ENCODE results near the gene CTSH.

Gene CTSH

GRCh38 chr15:78937132-78937739 lies 7.6 kb downstream of the CTSH start:
- Histone ChIP-seq H3K9ac (ENCODE audit: low read depth, low read length) (no peak overlapping the region), H3K36me3 (ENCODE audit: insufficient read depth, low read length) (no peaks in the 10 kb centered on the region), H3K4me1 (ENCODE audit: insufficient read depth, low read length) (no peaks in the 10 kb centered on the region), H3K27me3 (ENCODE audit: insufficient read depth, low read length) (no peaks in the 10 kb centered on the region), H3K27ac (ENCODE audit: low read depth, low read length) (no peak overlapping the region), H3K9me3 (ENCODE audit: insufficient read depth, low read depth, low read length) (no peaks in the 10 kb centered on the region), H3K4me3 (ENCODE audit: low read length) (no peak overlapping the region)
- WGBS = 85% methylated on average over 14 of the region's 14 CpGs

- no peak overlapping the region for H3K9ac ChIP-seq (ENCODE audit: low read depth, low read length)
- H3K27ac ChIP-seq (ENCODE audit: low read depth, low read length) = no peak overlapping the region
- H3K4me1 ChIP-seq (ENCODE audit: insufficient read depth, low read length) = no peaks in the 10 kb centered on the region
- H3K27me3 ChIP-seq (ENCODE audit: insufficient read depth, low read length) = no peaks in the 10 kb centered on the region
- H3K9me3 ChIP-seq (ENCODE audit: insufficient read depth, low read depth, low read length) = no peaks in the 10 kb centered on the region
- no peaks in the 10 kb centered on the region for H3K36me3 ChIP-seq (ENCODE audit: insufficient read depth, low read length)
- H3K4me3 ChIP-seq (ENCODE audit: low read length) = no peak overlapping the region
- 83% methylated on average over 5 of the region's 5 CpGs for WGBS
These were observed 10.2 kb downstream of the CTSH start for GRCh38 chr15:78934655-78935023.

DNA sequence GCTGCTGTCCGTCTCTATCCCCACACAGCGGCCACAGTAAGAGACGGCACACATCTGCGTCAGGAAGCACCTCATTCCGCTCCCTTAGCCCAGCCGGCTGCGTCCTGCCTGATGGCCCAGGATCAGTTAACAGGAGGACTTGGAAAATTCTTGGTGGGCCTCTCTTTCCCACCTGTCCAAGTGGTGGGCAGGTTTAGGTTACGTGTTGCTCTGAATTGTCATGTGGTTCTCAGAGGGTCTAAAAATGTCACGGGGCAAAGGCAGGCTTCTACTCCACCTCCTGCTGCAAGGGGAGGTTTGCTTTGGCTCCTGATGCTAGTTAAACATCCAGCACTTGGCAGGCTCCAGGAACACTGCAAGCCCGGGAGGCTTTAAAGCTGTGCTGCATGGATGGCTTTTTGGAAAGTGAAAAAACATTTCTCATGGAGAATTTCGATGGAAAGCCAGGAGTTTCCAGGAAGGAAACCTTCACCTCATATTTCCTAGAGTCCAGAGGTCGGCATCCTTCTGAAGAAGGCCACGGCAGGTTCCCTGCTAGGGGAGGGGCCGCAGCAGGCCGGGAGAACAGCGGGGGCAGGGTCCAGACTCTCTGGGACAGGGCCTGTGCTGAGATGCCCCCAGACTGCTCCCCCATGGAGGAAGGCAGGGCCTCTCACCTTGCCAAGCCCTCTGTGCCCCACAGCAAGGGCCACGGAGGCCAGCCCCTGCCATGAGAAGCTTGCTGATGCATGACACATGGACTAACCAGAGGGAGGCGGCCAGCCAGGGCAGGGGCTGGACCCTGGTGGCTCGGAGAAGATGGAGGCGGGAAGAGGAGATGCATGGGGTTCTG lies 10.8 kb downstream of the CTSH start:
- Histone ChIP-seq H3K9me3 (ENCODE audit: insufficient read depth, low read depth, low read length) (no peaks in the 10 kb centered on the region), H3K4me1 (ENCODE audit: insufficient read depth, low read length) (no peaks in the 10 kb centered on the region), H3K36me3 (ENCODE audit: insufficient read depth, low read length) (no peaks in the 10 kb centered on the region), H3K4me3 (ENCODE audit: low read length) (no peak overlapping the region), H3K27me3 (ENCODE audit: insufficient read depth, low read length) (no peaks in the 10 kb centered on the region), H3K27ac (ENCODE audit: low read depth, low read length) (no peak overlapping the region), H3K9ac (ENCODE audit: low read depth, low read length) (no peak overlapping the region)
- 91% methylated on average over 20 of the region's 20 CpGs for WGBS

- Histone ChIP-seq H3K4me3 (ENCODE audit: low read length) (no peak overlapping the region), H3K27me3 (ENCODE audit: insufficient read depth, low read length) (no peaks in the 10 kb centered on the region), H3K36me3 (ENCODE audit: insufficient read depth, low read length) (no peaks in the 10 kb centered on the region), H3K4me1 (ENCODE audit: insufficient read depth, low read length) (no peaks in the 10 kb centered on the region), H3K9me3 (ENCODE audit: insufficient read depth, low read depth, low read length) (no peaks in the 10 kb centered on the region), H3K9ac (ENCODE audit: low read depth, low read length) (no peak overlapping the region), H3K27ac (ENCODE audit: low read depth, low read length) (no peak overlapping the region)
- 93% methylated on average over 12 of the region's 12 CpGs for WGBS
These were observed 11.5 kb downstream of the CTSH start for GRCh38 chr15:78933187-78933822.

DNA sequence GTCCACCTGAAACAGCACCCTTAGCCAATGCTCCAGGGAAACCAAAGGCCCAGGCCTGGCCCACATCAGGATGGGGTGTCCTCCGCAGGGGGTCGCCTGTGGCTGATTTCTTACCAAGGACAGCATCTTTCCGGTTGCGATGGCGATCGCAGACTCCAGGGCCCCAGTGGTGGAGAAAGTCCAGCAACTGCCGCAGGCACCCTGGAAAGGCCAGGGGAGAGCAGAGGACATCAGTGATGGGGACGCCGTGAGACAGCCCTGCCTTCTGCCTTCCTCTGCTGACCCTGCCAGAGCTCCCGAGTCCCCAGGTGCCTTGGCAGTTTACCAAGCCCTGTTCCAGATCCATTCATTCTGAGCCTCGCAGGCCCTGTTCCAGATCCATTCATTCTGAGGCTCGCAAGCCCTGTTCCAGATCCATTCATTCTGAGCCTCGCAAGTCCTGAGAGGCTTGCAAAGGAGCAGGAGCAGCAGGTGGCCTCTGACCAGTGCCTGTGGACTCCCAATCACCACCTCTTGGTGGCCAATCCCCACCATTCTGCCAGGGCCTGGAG lies 12.5 kb downstream of the CTSH start:
- WGBS = 95% methylated on average over 13 of the region's 13 CpGs
- H3K4me1 ChIP-seq (ENCODE audit: insufficient read depth, low read length) = no peaks in the 10 kb centered on the region

DNA sequence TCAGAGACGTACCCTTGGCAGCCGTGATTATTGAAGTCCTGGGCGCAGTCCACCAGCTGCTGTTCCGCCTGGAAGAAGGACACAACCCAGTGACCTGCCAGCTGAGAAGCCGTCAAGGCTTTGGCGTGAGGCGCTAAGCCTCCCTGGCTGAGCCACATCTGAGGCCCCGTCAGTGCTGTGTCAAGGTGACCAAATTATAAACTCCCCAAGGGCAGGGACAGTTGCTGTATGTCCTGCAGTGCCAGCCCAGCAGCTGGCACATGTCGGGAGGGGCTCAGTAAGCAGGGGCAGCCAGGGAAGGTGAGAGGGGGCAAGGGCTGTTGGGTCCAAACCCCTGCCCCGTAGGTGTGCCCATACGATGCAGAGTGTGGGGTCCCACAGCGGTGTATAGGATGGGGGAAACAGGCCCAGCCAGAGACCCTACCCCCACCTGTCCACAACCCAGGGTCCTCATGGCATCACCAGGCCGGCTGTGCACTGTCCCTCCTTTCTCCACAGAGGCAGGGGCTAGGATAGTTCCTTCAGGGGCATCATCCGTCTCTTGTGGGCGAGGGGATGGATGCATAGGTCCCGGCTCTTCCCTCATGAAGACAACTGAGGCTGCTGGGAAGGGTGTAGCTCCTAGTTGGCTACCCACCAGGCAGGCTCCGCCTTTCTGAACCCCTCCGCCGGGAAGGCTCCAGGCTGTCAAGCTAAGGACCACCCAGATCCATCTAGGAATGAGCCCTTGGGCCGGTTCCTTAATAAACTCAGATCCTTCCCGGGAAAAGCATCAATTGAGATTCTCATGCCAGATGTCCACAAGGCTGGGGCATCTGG lies 13.2 kb downstream of the CTSH start:
- H3K9me3 ChIP-seq (ENCODE audit: insufficient read depth, low read depth, low read length) = no peaks in the 10 kb centered on the region
- H3K4me1 ChIP-seq (ENCODE audit: insufficient read depth, low read length) = no peaks in the 10 kb centered on the region
- WGBS = 94% methylated on average over 20 of the region's 21 CpGs
- no peak overlapping the region for H3K27ac ChIP-seq (ENCODE audit: low read depth, low read length)
- H3K9ac ChIP-seq (ENCODE audit: low read depth, low read length) = no peak overlapping the region
- no peaks in the 10 kb centered on the region for H3K27me3 ChIP-seq (ENCODE audit: insufficient read depth, low read length)
- no peak overlapping the region for H3K4me3 ChIP-seq (ENCODE audit: low read length)
- H3K36me3 ChIP-seq (ENCODE audit: insufficient read depth, low read length) = no peaks in the 10 kb centered on the region; the same call in 1 of the 2 replicates

More for the DNA sequence above, 12.5 kb downstream of the CTSH start:
- Histone ChIP-seq H3K4me3 (ENCODE audit: low read length) (no peak overlapping the region), H3K9me3 (ENCODE audit: insufficient read depth, low read depth, low read length) (no peaks in the 10 kb centered on the region), H3K36me3 (ENCODE audit: insufficient read depth, low read length) (no peaks in the 10 kb centered on the region; the same call in 1 of the 2 replicates), H3K27ac (ENCODE audit: low read depth, low read length) (no peak overlapping the region), H3K27me3 (ENCODE audit: insufficient read depth, low read length) (no peaks in the 10 kb centered on the region), H3K9ac (ENCODE audit: low read depth, low read length) (no peak overlapping the region)

DNA sequence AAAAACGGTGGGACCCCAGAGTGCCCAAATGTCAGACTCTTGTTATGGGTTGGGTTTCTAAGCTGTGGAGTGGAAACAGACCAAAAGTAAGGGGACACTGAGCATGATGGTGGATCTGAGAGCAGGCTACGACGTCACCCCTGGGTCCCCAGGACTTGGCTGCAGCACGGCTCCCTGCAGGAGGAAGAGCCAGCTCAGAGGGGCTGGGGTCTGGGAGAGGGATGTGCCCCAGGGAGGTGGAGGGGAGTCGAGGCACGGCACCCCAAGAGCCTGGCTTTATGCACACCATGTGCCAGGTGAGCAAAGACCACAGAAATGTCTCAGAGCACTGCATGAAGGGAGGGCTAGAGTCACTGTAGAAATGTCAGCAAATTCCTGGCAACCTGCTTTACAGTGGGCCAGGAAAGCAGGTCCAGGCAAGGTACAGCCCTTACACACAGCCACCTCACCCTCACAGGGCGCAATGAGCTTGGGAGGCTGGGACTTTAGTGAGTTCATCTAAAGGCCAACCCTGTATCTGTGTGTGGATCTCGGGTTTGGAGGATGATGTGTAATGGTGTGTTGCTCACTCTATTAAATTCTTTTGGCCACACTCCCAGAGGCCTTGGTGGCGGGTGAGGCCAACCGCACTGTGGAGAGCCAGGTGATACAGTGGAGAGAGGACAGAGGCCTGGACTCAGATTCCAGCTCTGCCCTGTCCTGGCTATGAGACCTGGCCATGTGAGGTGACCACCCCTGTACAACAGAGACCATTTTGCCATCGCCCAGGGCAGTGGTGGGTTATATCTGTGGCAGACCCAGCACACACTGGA lies 14.1 kb downstream of the CTSH start:
- H3K9ac ChIP-seq (ENCODE audit: low read depth, low read length) = no peak overlapping the region

DNA sequence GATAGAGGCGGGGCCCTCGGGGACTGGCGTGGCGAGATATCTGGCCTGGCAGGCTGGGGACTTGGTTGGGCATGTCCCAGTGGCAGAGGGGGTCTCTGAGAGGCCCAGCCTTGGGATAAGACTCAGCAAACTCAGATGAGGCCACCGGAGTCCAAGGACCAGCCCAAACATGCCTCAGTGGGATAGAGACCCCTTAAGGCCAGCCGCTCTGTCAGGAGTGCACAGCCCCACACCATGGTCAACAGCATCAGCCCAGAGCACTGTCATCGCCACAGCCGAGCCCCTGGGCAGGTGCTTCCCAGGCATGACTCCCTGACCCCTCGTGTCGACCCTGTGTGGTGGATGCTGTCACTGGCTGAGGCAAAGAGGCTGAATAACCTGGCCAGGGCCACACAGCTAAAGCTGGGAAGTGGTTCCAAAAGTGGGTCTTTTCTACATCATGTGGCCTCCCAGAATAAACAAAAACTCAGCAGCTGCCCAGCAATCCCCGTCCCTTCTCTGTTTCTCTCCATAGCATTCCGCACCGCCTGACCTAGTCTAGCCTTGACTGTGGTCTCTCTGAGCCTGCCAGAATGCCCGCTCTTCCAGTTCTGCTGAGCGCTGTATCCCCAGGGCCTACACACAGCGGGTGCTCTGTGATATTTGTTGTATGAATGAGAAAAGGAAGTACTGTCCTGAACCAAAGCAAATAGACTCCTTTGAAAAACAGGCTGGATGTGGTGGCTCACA lies 15.1 kb downstream of the CTSH start:
- Histone ChIP-seq H3K4me1 (ENCODE audit: insufficient read depth, low read length) (no peaks in the 10 kb centered on the region), H3K9me3 (ENCODE audit: insufficient read depth, low read depth, low read length) (no peaks in the 10 kb centered on the region), H3K9ac (ENCODE audit: low read depth, low read length) (no peak overlapping the region), H3K27me3 (ENCODE audit: insufficient read depth, low read length) (no peaks in the 10 kb centered on the region), H3K27ac (ENCODE audit: low read depth, low read length) (no peak overlapping the region), H3K4me3 (ENCODE audit: low read length) (no peak overlapping the region), H3K36me3 (ENCODE audit: insufficient read depth, low read length) (peaks cover 7% of the 10 kb centered on the region)
- WGBS = 90% methylated on average over 16 of the region's 16 CpGs

More for the DNA sequence above, 14.1 kb downstream of the CTSH start:
- Histone ChIP-seq H3K36me3 (ENCODE audit: insufficient read depth, low read length) (no peaks in the 10 kb centered on the region; the same call in 1 of the 2 replicates), H3K4me3 (ENCODE audit: low read length) (no peak overlapping the region), H3K27ac (ENCODE audit: low read depth, low read length) (no peak overlapping the region), H3K9me3 (ENCODE audit: insufficient read depth, low read depth, low read length) (no peaks in the 10 kb centered on the region), H3K4me1 (ENCODE audit: insufficient read depth, low read length) (no peaks in the 10 kb centered on the region), H3K27me3 (ENCODE audit: insufficient read depth, low read length) (no peaks in the 10 kb centered on the region)
- WGBS = 84% methylated on average over 11 of the region's 11 CpGs

DNA sequence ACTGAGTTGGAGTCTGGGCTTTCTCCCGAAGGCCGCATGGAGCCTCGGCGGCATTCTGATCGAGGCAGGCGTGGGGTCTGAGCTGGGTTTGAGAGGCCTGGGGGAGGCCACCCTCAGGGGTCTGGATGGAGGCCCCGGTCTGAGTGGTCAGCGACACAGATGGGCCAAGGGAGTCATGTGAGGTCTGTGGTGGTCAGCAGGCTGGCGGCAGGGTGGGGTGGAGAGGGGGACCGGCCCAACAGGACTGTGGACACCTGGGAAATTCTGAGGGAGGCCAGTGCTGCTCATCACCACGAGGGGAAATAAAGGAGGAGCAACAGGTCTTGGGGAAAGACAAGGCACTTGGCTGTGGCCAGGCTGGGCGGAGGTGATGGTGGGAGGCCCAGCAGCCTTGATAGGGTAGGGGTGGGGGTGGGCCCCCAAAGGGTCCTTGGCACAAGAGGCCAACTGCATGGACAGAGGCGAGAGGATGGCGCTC lies 16.2 kb downstream of the CTSH start:
- no peak overlapping the region for H3K9ac ChIP-seq (ENCODE audit: low read depth, low read length)
- H3K4me3 ChIP-seq (ENCODE audit: low read length) = no peak overlapping the region
- no peaks in the 10 kb centered on the region for H3K27me3 ChIP-seq (ENCODE audit: insufficient read depth, low read length)
- peaks cover 8% of the 10 kb centered on the region for H3K36me3 ChIP-seq (ENCODE audit: insufficient read depth, low read length)
- 92% methylated on average over 14 of the region's 14 CpGs for WGBS
- no peak overlapping the region for H3K27ac ChIP-seq (ENCODE audit: low read depth, low read length)
- H3K9me3 ChIP-seq (ENCODE audit: insufficient read depth, low read depth, low read length) = no peaks in the 10 kb centered on the region
- H3K4me1 ChIP-seq (ENCODE audit: insufficient read depth, low read length) = no peaks in the 10 kb centered on the region

Measured in HUES64 (cell line).